Measurements from ENCODE around the gene MOB2.

The MOB2 gene

DNA sequence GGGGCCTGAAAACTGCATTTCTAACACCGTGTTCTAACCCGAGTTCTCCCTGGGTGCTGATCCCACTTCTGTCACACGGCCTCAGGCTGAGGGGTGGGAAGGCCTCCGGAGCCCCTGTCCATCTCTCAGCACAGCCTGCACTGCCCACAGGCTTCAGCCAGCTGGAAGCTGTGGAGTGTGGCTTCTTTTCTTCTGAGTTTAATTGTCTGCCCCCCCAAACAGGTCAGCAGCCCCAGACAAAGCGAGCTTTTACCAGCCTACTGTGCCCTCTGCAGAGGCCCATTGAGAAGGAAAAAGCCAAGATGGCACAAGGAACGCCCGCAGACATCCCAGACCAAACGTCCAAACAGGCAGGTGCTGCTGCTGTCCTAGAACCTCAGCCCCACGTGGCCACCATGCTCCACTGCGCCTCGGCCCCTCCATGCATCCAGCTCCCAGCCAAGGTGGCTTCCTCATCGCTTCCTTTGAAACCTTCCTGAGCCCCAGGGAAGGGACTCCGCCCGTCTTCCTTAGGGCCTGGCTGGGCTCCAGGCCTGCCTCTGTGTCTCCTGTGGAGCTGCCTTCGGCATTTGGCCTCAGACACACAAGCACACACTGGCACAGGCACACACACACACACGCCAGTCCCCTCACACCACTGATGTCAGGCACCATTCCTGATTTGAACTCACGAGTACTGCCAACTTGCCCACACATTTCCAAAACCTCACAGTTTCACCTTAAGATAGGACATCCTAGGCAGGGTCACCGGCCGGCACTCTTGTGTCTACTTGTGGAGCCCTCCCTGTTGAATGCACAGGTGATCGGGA, 1.7 kb downstream of the MOB2 start:
- DNase-seq = no peak

DNA sequence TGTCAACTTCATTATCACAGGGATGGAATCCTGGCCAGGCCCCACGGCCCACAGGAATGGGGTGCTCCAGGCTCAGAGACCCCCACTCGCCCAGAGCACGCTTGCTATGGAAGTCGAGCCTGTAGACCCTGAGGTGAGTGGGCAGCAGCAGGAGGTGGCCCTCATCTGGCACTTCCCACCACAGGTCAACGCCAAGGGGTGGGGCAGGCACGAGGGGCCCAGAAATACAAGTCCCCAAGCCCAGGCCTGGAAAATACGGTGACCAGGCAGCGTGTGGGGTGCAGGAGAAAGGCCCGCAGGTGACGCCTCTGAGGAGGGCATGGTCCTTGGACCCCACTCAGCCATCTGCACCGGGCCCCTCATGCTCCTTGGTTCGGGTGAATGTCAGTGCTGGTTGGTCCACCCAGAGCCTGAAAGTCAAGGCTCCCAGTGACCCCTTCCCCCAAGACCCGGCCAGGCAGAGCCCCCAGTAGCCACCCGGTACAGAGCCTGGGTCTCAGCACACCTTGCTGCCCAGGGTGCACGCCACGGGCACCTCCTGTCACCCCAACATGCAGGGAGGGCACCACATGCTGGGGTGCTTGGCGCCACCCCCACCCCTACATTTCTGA, 2.4 kb downstream of the MOB2 start:
- DNase-seq = no peak

DNA sequence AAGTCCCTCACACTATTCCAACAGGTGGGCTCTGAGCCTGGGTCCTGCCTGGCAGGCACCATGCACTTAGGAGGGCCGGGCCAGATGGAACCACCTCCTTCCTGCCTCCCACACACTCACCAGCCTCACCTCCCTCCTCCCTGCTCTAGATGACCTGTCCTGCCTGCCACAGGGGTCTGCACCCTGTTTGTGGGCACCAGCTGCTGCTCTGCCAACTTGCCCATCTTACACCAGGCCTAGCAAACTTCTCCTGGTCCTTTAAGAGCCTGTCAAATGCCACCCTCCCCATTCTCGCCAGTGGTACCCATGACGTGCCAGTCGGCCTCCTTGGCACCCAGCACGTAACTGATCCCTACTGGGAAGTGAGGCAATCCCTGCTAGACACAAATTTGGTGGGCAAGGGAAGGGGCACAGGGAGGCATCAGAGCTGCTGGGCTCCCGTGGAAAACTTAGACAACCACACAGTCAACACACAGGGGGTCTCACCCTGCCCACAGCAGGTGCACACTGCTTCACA, 3.1 kb downstream of the MOB2 start:
- DNase-seq = no peak

DNA sequence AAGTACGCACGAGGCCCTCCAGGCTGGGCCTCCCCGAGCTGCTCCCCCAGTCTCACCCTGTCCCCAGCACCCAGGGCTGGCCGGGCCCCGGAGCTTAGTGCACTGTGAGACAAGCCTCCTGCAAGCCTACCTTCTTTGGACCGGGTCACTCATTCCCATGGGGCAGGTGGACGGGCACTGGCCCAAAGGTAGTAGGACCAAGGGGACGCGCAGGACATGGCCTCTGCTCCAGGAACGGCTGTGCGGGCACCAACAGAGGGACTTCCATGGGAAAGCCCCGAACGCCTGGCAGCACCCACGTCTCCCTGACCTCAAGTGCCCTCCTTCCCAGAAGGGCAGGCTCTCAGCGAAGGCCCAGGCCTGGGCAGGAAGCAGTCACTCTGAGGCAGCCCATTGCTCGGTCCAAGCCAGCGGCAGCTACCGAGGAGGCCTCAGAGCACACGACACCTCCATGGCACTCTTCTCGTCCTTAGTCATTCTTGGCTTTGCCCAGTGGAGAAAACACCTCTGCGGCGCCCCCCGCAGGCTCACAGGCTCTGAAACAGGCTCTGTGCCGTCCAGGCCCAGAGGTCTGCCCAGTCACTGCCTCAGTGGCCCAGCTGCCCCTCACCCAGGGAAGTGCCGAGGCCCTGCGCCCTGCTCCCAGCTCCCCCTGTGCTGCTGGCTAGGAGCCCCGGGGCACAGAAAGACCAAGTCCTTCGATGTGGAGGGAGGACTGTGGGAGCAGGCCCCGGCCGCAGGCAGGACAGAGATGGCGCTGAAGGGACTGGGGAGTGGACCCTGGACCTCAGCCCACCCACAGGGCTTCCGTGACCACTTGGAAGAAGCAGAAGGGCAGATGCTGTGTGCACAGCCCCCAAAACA, 3.8 kb downstream of the MOB2 start:
- DNase-seq = no peak

DNA sequence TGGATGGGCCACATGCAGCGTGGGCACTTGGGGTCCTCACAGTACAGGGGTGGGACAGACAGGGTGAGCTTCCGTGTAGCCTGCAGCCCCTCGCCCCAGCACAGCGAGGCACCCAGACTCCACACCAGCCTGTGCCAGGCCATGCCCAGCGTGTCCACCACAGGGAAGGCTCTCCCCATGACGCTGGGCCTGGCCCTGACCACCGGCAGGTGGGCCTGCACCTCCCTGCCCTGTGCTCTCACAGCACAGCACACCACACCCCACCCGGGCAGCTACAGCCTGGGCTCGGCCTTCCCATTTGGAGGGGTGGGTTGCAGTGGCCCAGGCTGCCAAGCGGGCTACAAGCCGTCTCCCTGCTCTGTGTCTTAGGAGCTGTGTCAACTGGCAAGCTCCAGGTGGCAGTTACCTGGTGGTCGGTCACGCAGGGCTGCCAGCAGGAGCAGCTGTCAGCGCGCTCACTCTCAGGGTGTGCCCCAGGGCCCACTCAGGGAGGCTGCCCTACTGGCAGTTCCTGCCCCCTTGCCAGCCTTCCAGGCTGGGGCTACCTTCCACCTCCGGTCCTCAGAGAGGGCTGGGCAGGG, 4.6 kb downstream of the MOB2 start:
- no peak for DNase-seq

DNA sequence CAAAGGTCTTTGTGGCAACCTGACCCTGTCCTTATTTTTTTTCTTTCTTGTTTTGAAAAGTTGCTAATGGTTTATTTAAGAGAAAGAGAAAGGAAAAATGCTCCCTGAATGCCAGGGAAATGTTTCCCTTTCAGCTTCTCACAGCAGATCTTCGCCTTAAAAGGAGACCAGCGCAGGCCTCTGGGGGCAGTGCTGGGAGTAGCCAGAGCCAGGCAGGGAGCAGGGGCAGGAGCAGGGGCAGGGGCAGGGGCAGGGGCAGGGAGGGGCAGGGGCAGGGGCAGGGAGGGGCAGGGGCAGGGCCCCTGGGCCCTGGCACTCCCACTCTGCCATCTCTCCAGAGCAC, 5.1 kb downstream of the MOB2 start:
- no peak for DNase-seq

DNA sequence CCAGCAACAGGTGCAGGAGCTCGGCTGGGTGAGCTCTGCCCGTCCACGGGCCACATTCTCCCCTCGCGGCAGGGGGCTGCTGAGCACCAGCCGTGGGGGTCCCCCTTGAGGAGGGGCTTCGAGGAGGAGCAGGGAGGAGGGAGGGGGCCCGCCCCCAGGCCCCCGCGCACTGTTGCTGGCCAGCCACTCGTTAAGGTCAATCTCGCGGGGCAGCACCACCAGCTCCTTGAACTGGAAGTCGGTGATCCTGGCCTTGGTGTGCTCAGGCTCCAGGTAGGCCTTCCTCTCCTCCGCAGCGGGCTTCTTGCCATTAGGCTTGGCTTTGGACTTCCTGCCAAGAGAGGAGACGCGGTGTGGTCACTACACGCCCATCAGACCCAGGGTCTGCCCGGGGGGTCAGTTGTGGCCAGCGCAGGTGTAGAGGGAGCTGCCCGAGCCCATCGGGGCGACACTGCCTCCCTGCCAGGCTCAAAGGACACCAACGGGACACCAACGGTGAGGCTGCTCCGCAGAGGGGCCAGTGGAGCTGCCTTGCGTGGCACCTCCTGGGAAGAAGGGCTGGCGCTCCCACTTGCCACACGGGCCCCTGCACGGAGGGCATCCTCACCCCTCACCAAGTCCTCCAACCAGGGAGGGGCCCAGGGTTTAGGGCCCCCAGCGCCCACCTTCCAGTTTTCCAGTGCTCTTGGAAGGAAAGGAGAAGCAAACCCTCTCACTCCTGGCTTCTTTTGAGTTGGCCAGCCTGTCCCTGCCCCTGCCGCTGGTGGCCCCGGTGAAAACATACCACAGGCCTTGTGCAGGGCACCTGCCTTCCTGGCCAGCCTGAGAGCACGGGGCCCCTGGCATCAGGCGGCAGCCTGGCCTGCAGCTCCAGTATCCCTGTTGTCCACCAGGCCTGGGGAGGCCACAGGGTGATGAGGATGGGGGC, 5.8 kb downstream of the MOB2 start:
- DNase-seq = no peak

DNA sequence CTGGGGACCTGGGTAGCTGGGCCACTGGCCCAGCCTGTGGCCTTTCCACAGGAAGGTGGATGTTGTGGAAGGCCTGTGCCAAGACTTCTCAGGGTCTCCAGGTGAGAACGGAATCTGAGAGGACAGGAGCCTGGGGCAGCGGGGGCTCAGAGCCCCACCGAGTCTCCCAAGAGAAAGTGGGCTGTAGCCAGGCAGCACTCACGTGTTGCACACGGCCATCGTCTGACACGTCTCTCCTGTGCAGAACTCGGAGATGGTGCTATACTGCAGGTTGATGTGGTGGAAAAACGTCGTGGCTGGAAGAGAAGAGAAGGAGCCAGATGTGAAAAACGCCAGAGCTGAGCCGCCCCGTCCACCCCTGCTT, 6.4 kb downstream of the MOB2 start:
- no peak for DNase-seq

DNA sequence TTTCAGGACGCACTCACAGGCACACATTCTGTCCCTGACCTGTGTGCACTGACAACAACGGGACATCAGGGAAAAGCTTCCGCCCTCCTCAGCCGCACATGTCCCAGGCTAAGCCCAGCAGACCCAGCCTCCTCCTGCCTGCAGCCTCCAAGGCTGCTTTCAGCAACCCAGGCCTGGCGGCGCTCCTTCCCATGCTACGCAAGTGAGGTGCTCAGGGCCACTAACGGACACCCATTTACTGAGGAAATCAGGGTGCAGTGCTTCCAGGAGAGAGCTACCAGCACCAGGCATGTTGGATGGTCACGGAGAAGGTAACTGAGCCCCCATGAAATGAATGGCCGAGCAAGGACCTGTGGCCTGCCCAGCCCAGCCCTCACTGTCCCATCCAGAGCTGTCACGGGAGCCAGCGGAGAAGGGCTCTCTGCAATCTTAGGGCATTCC, 6.9 kb downstream of the MOB2 start:
- DNase-seq = no peak

DNA sequence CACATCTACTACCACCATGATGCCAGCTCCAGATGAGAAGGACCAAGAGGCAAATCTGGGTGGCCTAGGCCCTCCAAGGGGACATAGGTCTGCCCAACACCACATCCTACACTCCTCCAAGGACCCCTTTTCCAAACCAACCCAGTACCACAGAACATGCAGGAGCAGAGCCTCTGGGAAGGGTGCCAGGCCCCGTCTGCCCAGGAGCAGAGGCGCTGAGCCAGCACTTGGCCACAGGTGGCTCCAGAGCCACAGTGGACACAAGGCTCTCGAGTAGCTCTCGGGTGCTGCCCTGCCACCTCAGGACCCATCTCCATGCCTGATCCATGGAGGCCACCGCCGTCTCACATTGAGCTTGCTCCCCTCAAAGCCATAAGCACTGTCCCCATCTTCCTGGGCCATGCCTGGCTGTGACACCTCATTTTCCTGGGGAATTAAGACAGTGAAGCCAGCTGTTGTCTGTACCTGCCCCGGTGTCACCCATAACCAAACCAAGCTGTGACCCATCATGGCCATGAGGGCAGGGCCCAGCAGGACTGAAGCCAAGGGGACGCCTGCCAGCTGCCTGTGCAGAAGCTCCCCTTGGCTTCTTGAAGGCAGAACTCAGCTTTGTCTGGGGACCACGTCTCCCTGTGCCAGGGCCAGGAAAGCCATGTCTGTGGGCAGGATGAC, 7.4 kb downstream of the MOB2 start:
- no peak for DNase-seq

DNA sequence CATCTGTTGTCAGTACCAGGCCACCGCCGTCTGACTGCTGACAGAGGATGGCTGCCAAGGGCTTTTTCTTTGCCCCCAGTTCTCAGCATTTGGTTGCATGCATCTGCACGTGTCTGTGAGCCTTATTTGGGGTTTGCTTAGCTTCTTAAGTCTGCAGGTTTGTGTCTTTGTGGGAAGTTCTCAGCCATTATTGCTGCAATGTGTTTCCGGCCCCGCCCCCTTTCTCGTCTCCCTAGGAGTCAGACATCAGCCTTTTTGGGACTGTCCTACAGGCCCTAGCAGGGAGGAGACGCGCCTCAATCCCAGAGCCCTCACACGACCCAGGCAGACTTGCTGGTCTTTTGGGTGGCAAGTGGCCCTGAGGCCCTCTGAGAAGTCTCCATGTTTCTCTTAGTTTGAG, 8.0 kb downstream of the MOB2 start:
- no peak for DNase-seq

DNA sequence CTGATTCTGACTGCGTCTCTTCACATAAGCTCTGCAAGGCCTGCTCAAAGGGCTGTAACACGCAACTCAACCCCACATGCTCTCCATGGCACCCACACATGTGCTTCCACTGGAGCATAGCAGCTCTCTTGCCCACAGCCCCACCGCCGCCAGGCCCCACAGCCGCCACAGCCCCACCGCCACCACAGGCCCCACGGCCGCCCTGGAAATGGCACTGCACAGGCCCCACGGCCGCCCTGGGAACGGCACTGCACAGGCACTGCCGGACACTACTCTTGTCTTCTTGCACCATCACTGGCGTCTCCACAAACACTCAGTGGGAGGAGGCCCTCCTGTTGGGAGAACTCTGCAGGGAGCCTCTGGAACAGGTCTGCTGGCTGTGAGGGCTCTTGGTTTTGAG, 8.6 kb downstream of the MOB2 start:
- DNase-seq = no peak

DNA sequence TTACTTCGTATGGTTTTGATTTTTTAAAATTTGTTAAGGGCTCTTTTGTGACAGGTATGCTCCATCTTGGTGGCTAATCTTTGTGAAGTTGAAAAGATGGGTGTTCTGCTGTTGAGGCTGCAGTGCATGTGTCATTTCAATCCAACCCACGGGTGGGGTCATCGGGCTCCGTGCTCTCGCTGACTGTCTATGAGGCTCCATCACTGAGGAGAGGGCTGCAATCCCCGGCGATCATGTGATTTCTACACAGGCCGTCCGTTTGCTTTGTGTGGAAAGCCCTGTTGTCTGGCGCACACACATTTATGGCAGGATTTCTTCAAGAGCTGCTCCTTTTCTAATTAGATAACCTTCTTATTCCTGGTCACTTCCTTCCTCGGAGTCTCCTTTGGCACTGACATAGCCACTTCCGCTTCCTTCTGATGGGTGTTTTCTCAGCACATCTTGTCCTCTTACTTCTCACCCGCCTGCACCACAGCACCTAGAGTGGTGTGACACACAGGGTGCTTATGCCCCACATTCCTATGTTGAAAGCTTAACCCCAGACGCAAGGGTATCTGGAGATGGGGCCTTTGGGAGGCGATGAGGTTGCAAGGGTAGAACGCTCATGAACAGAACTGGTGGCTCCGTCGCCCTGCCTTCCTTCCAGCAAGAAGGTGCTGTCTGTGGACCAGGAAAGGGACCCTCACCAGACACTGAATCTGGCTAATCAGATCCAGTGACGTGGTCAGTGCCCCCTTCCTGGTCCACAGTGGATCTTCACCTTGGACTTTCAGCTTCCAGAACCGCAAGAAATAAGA, 9.4 kb downstream of the MOB2 start:
- DNase-seq = no peak

DNA sequence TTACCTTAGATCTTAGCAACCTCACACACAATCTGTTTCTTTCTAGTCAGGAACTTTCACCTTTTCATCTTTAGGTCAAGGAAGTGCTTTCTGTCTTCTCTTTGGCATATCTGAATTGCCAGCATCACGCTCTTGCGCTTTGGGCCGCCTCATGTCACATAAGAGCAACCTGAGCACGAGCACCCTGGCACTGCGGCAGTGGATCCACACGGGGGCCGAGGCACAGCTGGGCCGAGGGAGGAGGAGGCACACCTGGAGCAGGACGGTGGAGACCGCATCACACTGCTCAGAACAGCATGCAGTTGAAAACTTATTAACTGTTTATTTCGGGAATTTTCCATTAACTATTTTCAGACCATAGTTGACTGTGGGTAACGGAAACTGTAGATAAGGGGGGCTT, 10.7 kb downstream of the MOB2 start:
- no peak for DNase-seq

DNA sequence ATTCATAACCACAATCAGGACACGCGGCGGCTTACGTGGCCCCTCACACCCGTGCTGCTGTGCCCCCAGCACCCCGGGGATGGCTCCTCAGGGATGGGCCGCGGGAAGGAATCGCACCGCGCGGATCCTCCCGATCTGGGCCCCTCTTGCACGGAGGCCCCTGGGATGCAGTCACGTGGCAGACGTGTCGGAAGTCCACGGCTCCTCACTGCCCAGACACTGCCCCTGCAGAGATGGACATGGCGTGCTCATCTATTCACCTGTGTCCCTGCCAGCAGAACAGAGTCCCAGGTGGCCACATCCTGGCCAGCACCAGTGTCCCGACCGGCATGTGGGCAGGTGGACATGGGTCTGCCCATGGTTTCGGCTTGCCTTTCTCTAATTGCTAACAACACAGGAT, 12.8 kb downstream of the MOB2 start:
- DNase-seq = no peak

DNA sequence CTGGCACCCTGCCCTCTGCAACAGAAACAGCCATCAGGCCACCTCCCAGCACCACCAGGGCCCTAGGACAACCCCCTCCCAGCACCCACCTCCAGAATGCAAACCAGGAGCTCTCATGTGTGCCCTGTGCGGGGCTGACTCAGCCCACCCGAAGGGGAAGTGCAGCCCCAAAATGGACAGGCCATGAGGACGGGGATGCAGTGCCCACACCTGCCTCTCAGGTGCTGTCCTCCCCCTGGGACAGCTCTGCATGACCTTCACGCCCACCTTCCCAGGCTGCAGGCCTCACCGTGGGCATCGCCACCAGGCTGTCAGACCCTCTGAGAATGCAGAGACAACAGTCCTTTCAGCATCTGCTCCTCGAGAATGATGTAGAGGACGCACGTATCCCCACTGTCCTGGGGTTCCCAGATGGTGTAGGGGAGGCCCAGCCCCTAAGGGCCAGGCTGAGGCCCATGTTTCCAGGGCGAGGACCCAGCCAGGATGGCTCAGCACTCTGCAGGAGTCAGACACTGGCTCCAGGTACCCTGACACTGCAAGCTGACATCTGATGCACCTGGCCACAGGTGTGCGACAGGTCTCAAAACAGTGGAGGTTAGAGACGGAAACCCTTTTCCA, 13.5 kb downstream of the MOB2 start:
- DNase-seq = no peak

DNA sequence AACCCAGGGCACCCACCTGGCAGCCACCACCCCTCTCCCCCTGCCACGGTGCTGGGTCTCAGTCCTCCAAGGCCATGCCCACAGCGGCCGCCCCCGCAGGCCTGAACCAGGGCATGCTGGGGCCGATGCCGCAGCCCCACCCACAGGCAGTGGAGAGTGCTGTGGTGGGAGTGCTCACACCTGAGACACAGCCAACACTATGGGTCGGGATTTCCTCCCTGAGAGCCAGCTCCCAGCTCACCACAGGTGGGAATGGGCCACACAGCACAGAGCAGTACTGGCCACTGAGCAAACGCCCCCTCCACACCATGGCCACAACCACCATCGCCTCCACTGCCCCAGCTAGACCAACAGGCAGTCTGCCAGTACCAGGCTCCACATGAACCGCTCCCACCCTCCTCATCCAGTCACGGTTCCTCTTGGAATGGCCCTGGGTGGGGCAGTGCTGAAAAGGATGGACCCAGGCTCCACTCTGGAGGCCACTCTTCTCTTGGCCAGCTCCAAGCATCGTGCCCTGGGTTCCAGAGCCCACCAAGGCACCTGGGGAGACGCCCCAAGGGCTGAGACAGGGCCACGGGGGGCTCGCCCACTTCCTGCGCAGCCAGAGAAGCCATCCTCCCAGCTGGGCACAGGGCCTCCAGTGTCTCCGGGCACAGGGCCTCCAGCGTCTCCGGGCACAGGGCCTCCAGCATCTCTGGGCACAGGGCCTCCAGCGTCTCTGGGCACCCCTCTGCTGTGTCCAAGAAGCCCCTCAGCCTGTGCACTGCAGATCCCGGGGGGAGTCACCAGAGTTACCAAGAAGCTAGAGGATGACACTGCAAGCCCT, 14.2 kb downstream of the MOB2 start:
- no peak for DNase-seq

DNA sequence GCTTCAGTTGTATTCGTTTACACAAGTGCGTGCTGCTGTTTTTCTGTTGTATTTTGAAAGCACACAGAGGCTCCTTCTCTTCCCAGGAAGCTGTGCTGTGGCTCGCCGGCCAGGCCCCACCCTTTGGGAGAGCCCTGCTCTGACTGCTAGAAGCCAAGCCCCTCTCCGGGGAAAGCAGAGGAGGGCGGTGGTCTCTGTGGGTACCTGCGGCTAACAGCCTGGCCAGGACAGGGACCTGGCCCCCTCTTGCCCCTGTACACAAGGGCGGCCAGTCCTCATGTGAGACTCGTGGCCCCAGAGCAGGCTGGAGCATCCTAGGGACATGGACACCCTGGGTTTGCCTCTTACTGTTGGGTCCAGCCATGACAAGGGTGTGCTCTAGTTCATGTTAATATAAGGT, 14.8 kb downstream of the MOB2 start:
- DNase-seq = no peak

Measured in CD4-positive, alpha-beta T cell treated with Interferon gamma for 1 hour (primary cell).